Ovary (tissue), 3 donors: ENCODE results near the gene LRRC4C.

ENCODE experiments used
- CTCF ChIP-seq, 3 donors: fragments of 450-650 bp in 2 of 3; fragments of 200-600 bp in 1 of 3; IDR thresholded peaks; one replicate each; pipeline versions ENCODE4 v1.5.1 to v1.8.0; 2016 to 2022; ENCODE audit warnings: antibody characterized with exemption in 3 of 3, mild to moderate bottlenecking in 1 of 3
- EP300 ChIP-seq: sonication (generic); formaldehyde crosslinking; IDR thresholded peaks from one replicate; pipeline ENCODE4 v1.6.1; 2017; ENCODE audit warnings: antibody characterized with exemption
- POLR2A ChIP-seq: fragments of 450-650 bp; IDR thresholded peaks from one replicate; pipeline ENCODE4 v1.6.1; 2017; ENCODE audit warnings: antibody characterized with exemption, mild to moderate bottlenecking, moderate library complexity
- donor health status: DM: no; HTN: no; CAD: no.

GRCh38 chr11:41175304-41175972, 284.0 kb downstream of the LRRC4C start:
- no peak for TF ChIP-seq CTCF (IDR thresholded peaks at IDR 0.05)
- no peak for TF ChIP-seq POLR2A
- TF ChIP-seq EP300: no peak
